ENCODE data around the gene SERPINA1.

SERPINA1 gene

GRCh38 chr14:94397289-94398181 lies 9.1 kb upstream of the SERPINA1 start:
- no peak for DNase-seq (ENCODE audit: low read depth in 2 of 2)

- DNase-seq (ENCODE audit: low read depth in 2 of 2), result no peak
These were observed 8.3 kb upstream of the SERPINA1 start for GRCh38 chr14:94396628-94397225.

GRCh38 chr14:94395888-94396574 lies 7.6 kb upstream of the SERPINA1 start:
- DNase-seq (ENCODE audit: low read depth in 2 of 2), result no peak

GRCh38 chr14:94395282-94395887 lies 7.0 kb upstream of the SERPINA1 start:
- no peak for DNase-seq (ENCODE audit: low read depth in 2 of 2)

- DNase-seq (ENCODE audit: low read depth in 2 of 2), result no peak
These were observed 6.3 kb upstream of the SERPINA1 start for GRCh38 chr14:94394581-94395207.

- DNase-seq (ENCODE audit: low read depth in 2 of 2), result no peak
These were observed 5.7 kb upstream of the SERPINA1 start for GRCh38 chr14:94394025-94394493.

- DNase-seq (ENCODE audit: low read depth in 2 of 2), result no peak
These were observed 5.1 kb upstream of the SERPINA1 start for GRCh38 chr14:94393474-94393873.

- no peak for DNase-seq (ENCODE audit: low read depth in 2 of 2)
These were observed 4.1 kb upstream of the SERPINA1 start for GRCh38 chr14:94392510-94392935.

- no peak for DNase-seq (ENCODE audit: low read depth in 2 of 2)
These were observed 3.0 kb upstream of the SERPINA1 start for GRCh38 chr14:94391281-94391975.

GRCh38 chr14:94390372-94391086 lies 2.1 kb upstream of the SERPINA1 start:
- no peak for DNase-seq (ENCODE audit: low read depth in 2 of 2)

- no peak for DNase-seq (ENCODE audit: low read depth in 2 of 2)
These were observed 1.4 kb upstream of the SERPINA1 start for GRCh38 chr14:94389731-94390371.

- DNase-seq (ENCODE audit: low read depth in 2 of 2), result no peak
These were observed 685 bp upstream of the SERPINA1 start for GRCh38 chr14:94389104-94389469.

- DNase-seq (ENCODE audit: low read depth in 2 of 2), result no peak
These were observed 397 bp downstream of the SERPINA1 start for GRCh38 chr14:94388027-94388383.

GRCh38 chr14:94387051-94388026 lies 1.1 kb downstream of the SERPINA1 start:
- no peak for DNase-seq (ENCODE audit: low read depth in 2 of 2)

- no peak for DNase-seq (ENCODE audit: low read depth in 2 of 2)
These were observed 2.0 kb downstream of the SERPINA1 start for GRCh38 chr14:94386085-94387031.

GRCh38 chr14:94385553-94386057 lies 2.8 kb downstream of the SERPINA1 start:
- DNase-seq (ENCODE audit: low read depth in 2 of 2), result no peak

GRCh38 chr14:94384342-94384741 lies 4.1 kb downstream of the SERPINA1 start:
- DNase-seq (ENCODE audit: low read depth in 2 of 2), result no peak

Data from stimulated activated CD4-positive, alpha-beta T cell treated with anti-CD3 and anti-CD28 coated beads, Interleukin-1b, Interleukin-23, amount 100 ng/mL, for 1 hour (primary cell).